ENCODE results near the gene UBE2N.
"Not testable (repeated sequence)": the region's sequence is repeated elsewhere in the genome, so short reads cannot be mapped to it uniquely, and the experiment has no call there.

UBE2N gene

GRCh38 chr12:93434256-93434865 lies 7.4 kb downstream of the UBE2N start (continued):
- TF ChIP-seq ZNF518A (tag by site-specific recombination; conservative IDR thresholded peaks at IDR 0.05; ENCODE audit: low read depth) (no peak), GLIS2 (tag by site-specific recombination; IDR thresholded peaks at IDR 0.05) (no peak), ZNF768 (tag by site-specific recombination; IDR thresholded peaks at IDR 0.05) (no peak), ZSCAN30 (tag by site-specific recombination; IDR thresholded peaks at IDR 0.05) (no peak), ZNF624 (tag by site-specific recombination; IDR thresholded peaks at IDR 0.05) (no peak), ZFP41 (tag by site-specific recombination; IDR thresholded peaks at IDR 0.05; ENCODE audit: borderline replicate concordance) (no peak), ZNF274 (IDR thresholded peaks at IDR 0.05; ENCODE audit: low read length) (no peak), ZNF274 (tag by site-specific recombination; IDR thresholded peaks at IDR 0.05; ENCODE audit: borderline replicate concordance) (no peak), ZNF16 (tag by site-specific recombination; IDR thresholded peaks at IDR 0.05; ENCODE audit: low read depth) (no peak)

- POLR2A ChIA-PET; H3K4me1 ChIP-seq (ENCODE audit: control insufficient read depth, insufficient read depth, low read length); H3K27ac ChIP-seq (ENCODE audit: extremely low read depth, low read depth, low read length); H3K4me3 ChIP-seq (ENCODE audit: low read depth, low read length); H3K9me3 ChIP-seq (ENCODE audit: control insufficient read depth, insufficient read depth, low read depth, low read length); H3K36me3 ChIP-seq (ENCODE audit: control insufficient read depth in 2 of 2, insufficient read depth in 1 of 2, low read length in 2 of 2): not testable (repeated sequence)
- CTCF ChIA-PET = interaction anchor here (1.1 kb wide), 1 partner anchor 659 kb away, joined by 4 read pairs; no protein-coding TSS in a partner anchor
Measured at GRCh38 chr12:93432031-93432430, 9.7 kb downstream of the UBE2N start.

GRCh38 chr12:93430280-93430679 lies 11.5 kb downstream of the UBE2N start:
- POLR2A ChIA-PET = no interaction called here
- Histone ChIP-seq H3K9me3 (ENCODE audit: control insufficient read depth, insufficient read depth, low read depth, low read length) (no peaks in the 10 kb centered on the region), H3K36me3 (ENCODE audit: control insufficient read depth in 2 of 2, insufficient read depth in 1 of 2, low read length in 2 of 2) (no peaks in the 10 kb centered on the region), H3K4me3 (ENCODE audit: low read depth, low read length) (no peak overlapping the region), H3K4me1 (ENCODE audit: control insufficient read depth, insufficient read depth, low read length) (peaks cover 16% of the 10 kb centered on the region), H3K27ac (ENCODE audit: extremely low read depth, low read depth, low read length) (no peak overlapping the region)
- CTCF ChIA-PET = interaction anchor here (0.6 to 4.1 kb wide), 2 partner anchors 11 to 334 kb away, joined by 3 to 41 read pairs; no protein-coding TSS in a partner anchor
- TF ChIP-seq ZNF221 (tag by site-specific recombination; IDR thresholded peaks at IDR 0.05; ENCODE audit: borderline replicate concordance) (no peak), ZNF341 (tag by site-specific recombination; IDR thresholded peaks at IDR 0.05; ENCODE audit: low read depth) (no peak), TSHZ1 (tag by site-specific recombination; IDR thresholded peaks at IDR 0.05; ENCODE audit: borderline replicate concordance) (no peak), ZNF518A (tag by site-specific recombination; conservative IDR thresholded peaks at IDR 0.05; ENCODE audit: low read depth) (no peak), ZNF132 (tag by site-specific recombination; IDR thresholded peaks at IDR 0.05; ENCODE audit: borderline replicate concordance) (no peak), ZNF311 (tag by site-specific recombination; IDR thresholded peaks at IDR 0.05; ENCODE audit: borderline replicate concordance) (no peak), ZNF623 (tag by site-specific recombination; IDR thresholded peaks at IDR 0.05) (no peak), AEBP2 (tag by site-specific recombination; IDR thresholded peaks at IDR 0.05; ENCODE audit: borderline replicate concordance) (no peak), ZNF184 (tag by site-specific recombination; IDR thresholded peaks at IDR 0.05) (no peak)

Data from HEK293 (cell line).